Measurements from ENCODE around the gene CCDC7.

DNA sequence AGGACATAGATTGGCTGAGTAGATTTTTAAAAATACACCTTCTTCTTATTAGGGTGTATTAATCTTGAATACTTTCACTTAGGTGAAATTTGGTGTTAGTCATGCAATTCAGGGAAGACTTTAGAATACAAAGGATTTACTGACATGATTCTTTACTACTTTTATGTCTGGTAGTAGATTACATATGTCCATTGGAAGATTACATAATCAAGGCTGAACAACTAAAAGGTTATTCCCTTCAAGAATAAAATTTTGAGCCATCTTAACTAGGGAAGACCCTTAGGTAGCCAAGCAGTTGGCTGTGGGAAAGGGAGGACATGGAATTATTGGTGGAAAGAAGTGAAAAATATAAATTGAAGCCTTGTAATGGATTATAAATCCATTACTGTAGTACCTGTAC, 347.1 kb downstream of the CCDC7 start:
- TF ChIP-seq, protein P1, sequence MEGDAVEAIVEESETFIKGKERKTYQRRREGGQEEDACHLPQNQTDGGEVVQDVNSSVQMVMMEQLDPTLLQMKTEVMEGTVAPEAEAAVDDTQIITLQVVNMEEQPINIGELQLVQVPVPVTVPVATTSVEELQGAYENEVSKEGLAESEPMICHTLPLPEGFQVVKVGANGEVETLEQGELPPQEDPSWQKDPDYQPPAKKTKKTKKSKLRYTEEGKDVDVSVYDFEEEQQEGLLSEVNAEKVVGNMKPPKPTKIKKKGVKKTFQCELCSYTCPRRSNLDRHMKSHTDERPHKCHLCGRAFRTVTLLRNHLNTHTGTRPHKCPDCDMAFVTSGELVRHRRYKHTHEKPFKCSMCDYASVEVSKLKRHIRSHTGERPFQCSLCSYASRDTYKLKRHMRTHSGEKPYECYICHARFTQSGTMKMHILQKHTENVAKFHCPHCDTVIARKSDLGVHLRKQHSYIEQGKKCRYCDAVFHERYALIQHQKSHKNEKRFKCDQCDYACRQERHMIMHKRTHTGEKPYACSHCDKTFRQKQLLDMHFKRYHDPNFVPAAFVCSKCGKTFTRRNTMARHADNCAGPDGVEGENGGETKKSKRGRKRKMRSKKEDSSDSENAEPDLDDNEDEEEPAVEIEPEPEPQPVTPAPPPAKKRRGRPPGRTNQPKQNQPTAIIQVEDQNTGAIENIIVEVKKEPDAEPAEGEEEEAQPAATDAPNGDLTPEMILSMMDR (IDR thresholded peaks at IDR 0.05) = no peak
- TF ChIP-seq CREB1 (CRISPR knock-in tag; IDR thresholded peaks at IDR 0.05) (no peak), SP1 (CRISPR knock-in tag; conservative IDR thresholded peaks at IDR 0.05) (no peak), GABPB1 (CRISPR knock-in tag; IDR thresholded peaks at IDR 0.05) (no peak), KAT7 (CRISPR knock-in tag; IDR thresholded peaks at IDR 0.05; ENCODE audit: borderline replicate concordance) (no peak), NR3C1 (CRISPR knock-in tag; conservative IDR thresholded peaks at IDR 0.05; ENCODE audit: low read depth) (no peak), ETV6 (CRISPR knock-in tag; IDR thresholded peaks at IDR 0.05) (no peak), ZNF671 (CRISPR knock-in tag; IDR thresholded peaks at IDR 0.05) (no peak), ELF4 (CRISPR knock-in tag; IDR thresholded peaks at IDR 0.05; ENCODE audit: low read depth) (no peak), ZNF416 (CRISPR knock-in tag; IDR thresholded peaks at IDR 0.05) (no peak)
- TF ChIP-seq, protein P2, sequence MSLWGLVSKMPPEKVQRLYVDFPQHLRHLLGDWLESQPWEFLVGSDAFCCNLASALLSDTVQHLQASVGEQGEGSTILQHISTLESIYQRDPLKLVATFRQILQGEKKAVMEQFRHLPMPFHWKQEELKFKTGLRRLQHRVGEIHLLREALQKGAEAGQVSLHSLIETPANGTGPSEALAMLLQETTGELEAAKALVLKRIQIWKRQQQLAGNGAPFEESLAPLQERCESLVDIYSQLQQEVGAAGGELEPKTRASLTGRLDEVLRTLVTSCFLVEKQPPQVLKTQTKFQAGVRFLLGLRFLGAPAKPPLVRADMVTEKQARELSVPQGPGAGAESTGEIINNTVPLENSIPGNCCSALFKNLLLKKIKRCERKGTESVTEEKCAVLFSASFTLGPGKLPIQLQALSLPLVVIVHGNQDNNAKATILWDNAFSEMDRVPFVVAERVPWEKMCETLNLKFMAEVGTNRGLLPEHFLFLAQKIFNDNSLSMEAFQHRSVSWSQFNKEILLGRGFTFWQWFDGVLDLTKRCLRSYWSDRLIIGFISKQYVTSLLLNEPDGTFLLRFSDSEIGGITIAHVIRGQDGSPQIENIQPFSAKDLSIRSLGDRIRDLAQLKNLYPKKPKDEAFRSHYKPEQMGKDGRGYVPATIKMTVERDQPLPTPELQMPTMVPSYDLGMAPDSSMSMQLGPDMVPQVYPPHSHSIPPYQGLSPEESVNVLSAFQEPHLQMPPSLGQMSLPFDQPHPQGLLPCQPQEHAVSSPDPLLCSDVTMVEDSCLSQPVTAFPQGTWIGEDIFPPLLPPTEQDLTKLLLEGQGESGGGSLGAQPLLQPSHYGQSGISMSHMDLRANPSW (CRISPR knock-in tag; conservative IDR thresholded peaks at IDR 0.05; ENCODE audit: low read depth) = no peak
- TF ChIP-seq, protein P3, sequence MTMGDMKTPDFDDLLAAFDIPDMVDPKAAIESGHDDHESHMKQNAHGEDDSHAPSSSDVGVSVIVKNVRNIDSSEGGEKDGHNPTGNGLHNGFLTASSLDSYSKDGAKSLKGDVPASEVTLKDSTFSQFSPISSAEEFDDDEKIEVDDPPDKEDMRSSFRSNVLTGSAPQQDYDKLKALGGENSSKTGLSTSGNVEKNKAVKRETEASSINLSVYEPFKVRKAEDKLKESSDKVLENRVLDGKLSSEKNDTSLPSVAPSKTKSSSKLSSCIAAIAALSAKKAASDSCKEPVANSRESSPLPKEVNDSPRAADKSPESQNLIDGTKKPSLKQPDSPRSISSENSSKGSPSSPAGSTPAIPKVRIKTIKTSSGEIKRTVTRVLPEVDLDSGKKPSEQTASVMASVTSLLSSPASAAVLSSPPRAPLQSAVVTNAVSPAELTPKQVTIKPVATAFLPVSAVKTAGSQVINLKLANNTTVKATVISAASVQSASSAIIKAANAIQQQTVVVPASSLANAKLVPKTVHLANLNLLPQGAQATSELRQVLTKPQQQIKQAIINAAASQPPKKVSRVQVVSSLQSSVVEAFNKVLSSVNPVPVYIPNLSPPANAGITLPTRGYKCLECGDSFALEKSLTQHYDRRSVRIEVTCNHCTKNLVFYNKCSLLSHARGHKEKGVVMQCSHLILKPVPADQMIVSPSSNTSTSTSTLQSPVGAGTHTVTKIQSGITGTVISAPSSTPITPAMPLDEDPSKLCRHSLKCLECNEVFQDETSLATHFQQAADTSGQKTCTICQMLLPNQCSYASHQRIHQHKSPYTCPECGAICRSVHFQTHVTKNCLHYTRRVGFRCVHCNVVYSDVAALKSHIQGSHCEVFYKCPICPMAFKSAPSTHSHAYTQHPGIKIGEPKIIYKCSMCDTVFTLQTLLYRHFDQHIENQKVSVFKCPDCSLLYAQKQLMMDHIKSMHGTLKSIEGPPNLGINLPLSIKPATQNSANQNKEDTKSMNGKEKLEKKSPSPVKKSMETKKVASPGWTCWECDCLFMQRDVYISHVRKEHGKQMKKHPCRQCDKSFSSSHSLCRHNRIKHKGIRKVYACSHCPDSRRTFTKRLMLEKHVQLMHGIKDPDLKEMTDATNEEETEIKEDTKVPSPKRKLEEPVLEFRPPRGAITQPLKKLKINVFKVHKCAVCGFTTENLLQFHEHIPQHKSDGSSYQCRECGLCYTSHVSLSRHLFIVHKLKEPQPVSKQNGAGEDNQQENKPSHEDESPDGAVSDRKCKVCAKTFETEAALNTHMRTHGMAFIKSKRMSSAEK (CRISPR knock-in tag; IDR thresholded peaks at IDR 0.05; ENCODE audit: borderline replicate concordance) = no peak
